ENCODE measurements around the gene ATF3.

Gene ATF3

GRCh38 chr1:212578041-212578440, 30.5 kb upstream of the ATF3 start:
- Histone ChIP-seq H3K9me3 (ENCODE audit: low read length) (no peaks in the 10 kb centered on the region), H3K27ac (ENCODE audit: low read depth, low read length, poor library complexity, severe bottlenecking) (no peak overlapping the region), H3K4me2 (ENCODE audit: low read length) (no peak overlapping the region), H3K27me3 (ENCODE audit: insufficient read depth, low read length) (no peaks in the 10 kb centered on the region; the same call in 1 of the 2 replicates), H4K20me1 (ENCODE audit: insufficient read depth, low read length) (no peaks in the 10 kb centered on the region), H3K9me2 (ENCODE audit: low read depth, low read length) (no peaks in the 10 kb centered on the region), H3F3A (ENCODE audit: insufficient read depth, low read length) (no peaks in the 10 kb centered on the region), H2AFZ (ENCODE audit: low read length) (no peak overlapping the region), H3K36me3 (ENCODE audit: insufficient read depth, low read length) (no peaks in the 10 kb centered on the region), H3K79me2 (ENCODE audit: insufficient read depth, low read length) (no peaks in the 10 kb centered on the region), H3K4me1 (ENCODE audit: insufficient read depth, low read length, severe bottlenecking) (no peaks in the 10 kb centered on the region), H3K4me3 (ENCODE audit: low read depth, low read length, poor library complexity, severe bottlenecking) (no peak overlapping the region), H3K9ac (ENCODE audit: low read length) (no peak overlapping the region)
- TF ChIP-seq, protein P1, sequence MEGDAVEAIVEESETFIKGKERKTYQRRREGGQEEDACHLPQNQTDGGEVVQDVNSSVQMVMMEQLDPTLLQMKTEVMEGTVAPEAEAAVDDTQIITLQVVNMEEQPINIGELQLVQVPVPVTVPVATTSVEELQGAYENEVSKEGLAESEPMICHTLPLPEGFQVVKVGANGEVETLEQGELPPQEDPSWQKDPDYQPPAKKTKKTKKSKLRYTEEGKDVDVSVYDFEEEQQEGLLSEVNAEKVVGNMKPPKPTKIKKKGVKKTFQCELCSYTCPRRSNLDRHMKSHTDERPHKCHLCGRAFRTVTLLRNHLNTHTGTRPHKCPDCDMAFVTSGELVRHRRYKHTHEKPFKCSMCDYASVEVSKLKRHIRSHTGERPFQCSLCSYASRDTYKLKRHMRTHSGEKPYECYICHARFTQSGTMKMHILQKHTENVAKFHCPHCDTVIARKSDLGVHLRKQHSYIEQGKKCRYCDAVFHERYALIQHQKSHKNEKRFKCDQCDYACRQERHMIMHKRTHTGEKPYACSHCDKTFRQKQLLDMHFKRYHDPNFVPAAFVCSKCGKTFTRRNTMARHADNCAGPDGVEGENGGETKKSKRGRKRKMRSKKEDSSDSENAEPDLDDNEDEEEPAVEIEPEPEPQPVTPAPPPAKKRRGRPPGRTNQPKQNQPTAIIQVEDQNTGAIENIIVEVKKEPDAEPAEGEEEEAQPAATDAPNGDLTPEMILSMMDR (IDR thresholded peaks at IDR 0.05; ENCODE audit: low read length) = no peak
- no peak for TF ChIP-seq EZH2 (IDR thresholded peaks at IDR 0.05; ENCODE audit: borderline replicate concordance, low read length)

GRCh38 chr1:212581034-212581433, 27.5 kb upstream of the ATF3 start:
- Histone ChIP-seq H3K9ac (ENCODE audit: low read length) (no peak overlapping the region), H4K20me1 (ENCODE audit: insufficient read depth, low read length) (no peaks in the 10 kb centered on the region), H3K9me2 (ENCODE audit: low read depth, low read length) (no peaks in the 10 kb centered on the region), H3K27me3 (ENCODE audit: insufficient read depth, low read length) (no peaks in the 10 kb centered on the region; the same call in 1 of the 2 replicates), H3K9me3 (ENCODE audit: low read length) (no peaks in the 10 kb centered on the region), H3K79me2 (ENCODE audit: insufficient read depth, low read length) (no peaks in the 10 kb centered on the region), H3K36me3 (ENCODE audit: insufficient read depth, low read length) (no peaks in the 10 kb centered on the region), H3K27ac (ENCODE audit: low read depth, low read length, poor library complexity, severe bottlenecking) (no peak overlapping the region), H3K4me1 (ENCODE audit: insufficient read depth, low read length, severe bottlenecking) (no peaks in the 10 kb centered on the region), H2AFZ (ENCODE audit: low read length) (no peak overlapping the region), H3F3A (ENCODE audit: insufficient read depth, low read length) (no peaks in the 10 kb centered on the region), H3K4me3 (ENCODE audit: low read depth, low read length, poor library complexity, severe bottlenecking) (no peak overlapping the region), H3K4me2 (ENCODE audit: low read length) (no peak overlapping the region)
- no peak for TF ChIP-seq EZH2 (IDR thresholded peaks at IDR 0.05; ENCODE audit: borderline replicate concordance, low read length)
- TF ChIP-seq, protein P1 (IDR thresholded peaks at IDR 0.05; ENCODE audit: low read length) = no peak

GRCh38 chr1:212582291-212582690, 26.3 kb upstream of the ATF3 start:
- Histone ChIP-seq H3K27me3 (ENCODE audit: insufficient read depth, low read length) (no peaks in the 10 kb centered on the region; the same call in 1 of the 2 replicates), H3K9ac (ENCODE audit: low read length) (no peak overlapping the region), H3F3A (ENCODE audit: insufficient read depth, low read length) (no peaks in the 10 kb centered on the region), H3K4me3 (ENCODE audit: low read depth, low read length, poor library complexity, severe bottlenecking) (no peak overlapping the region), H3K79me2 (ENCODE audit: insufficient read depth, low read length) (no peaks in the 10 kb centered on the region), H3K36me3 (ENCODE audit: insufficient read depth, low read length) (no peaks in the 10 kb centered on the region), H3K27ac (ENCODE audit: low read depth, low read length, poor library complexity, severe bottlenecking) (no peak overlapping the region), H3K4me2 (ENCODE audit: low read length) (no peak overlapping the region), H3K9me3 (ENCODE audit: low read length) (no peaks in the 10 kb centered on the region), H2AFZ (ENCODE audit: low read length) (no peak overlapping the region), H3K9me2 (ENCODE audit: low read depth, low read length) (no peaks in the 10 kb centered on the region), H3K4me1 (ENCODE audit: insufficient read depth, low read length, severe bottlenecking) (no peaks in the 10 kb centered on the region), H4K20me1 (ENCODE audit: insufficient read depth, low read length) (no peaks in the 10 kb centered on the region)
- TF ChIP-seq EZH2 (IDR thresholded peaks at IDR 0.05; ENCODE audit: borderline replicate concordance, low read length) = no peak
- TF ChIP-seq, protein P1 (IDR thresholded peaks at IDR 0.05; ENCODE audit: low read length) = no peak

Measured in OCI-LY1 (cell line).